Astrocyte of the cerebellum (primary cell): ENCODE data around the gene SYT8.

Experiments used
- DNase-seq: peaks from one replicate; pipeline ENCODE4 v3.0.0-alpha.2; 2011; ENCODE audit warnings: low read depth
- H3K4me3 ChIP-seq: 2 replicates; pipeline ENCODE4 v1.5.1; 2011; ENCODE audit warnings: mild to moderate bottlenecking, low read depth, low read length, moderate library complexity
- in situ Hi-C: cut with HindIII; loops from 2 replicates; pipeline ENCODE4 v1.10.0; 2017; ENCODE audit warnings: low sequenced_read_pairs
- TF ChIP-seq, protein P1 (sequence below): IDR thresholded peaks from 2 replicates; pipeline ENCODE4 v1.5.1; 2012; ENCODE audit warnings: low read length, low read depth, moderate library complexity, mild to moderate bottlenecking; ENCODE audit errors: missing control alignments

SYT8 gene

GRCh38 chr11:1845561-1846452 is 11.0 kb downstream of the SYT8 start:
- no peak overlapping the region for H3K4me3 ChIP-seq
- TF ChIP-seq, protein P1, sequence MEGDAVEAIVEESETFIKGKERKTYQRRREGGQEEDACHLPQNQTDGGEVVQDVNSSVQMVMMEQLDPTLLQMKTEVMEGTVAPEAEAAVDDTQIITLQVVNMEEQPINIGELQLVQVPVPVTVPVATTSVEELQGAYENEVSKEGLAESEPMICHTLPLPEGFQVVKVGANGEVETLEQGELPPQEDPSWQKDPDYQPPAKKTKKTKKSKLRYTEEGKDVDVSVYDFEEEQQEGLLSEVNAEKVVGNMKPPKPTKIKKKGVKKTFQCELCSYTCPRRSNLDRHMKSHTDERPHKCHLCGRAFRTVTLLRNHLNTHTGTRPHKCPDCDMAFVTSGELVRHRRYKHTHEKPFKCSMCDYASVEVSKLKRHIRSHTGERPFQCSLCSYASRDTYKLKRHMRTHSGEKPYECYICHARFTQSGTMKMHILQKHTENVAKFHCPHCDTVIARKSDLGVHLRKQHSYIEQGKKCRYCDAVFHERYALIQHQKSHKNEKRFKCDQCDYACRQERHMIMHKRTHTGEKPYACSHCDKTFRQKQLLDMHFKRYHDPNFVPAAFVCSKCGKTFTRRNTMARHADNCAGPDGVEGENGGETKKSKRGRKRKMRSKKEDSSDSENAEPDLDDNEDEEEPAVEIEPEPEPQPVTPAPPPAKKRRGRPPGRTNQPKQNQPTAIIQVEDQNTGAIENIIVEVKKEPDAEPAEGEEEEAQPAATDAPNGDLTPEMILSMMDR, result no peak
- DNase-seq, result no peak
- in situ Hi-C loops, result loop anchor here (5.0 to 10.0 kb wide), 2 partner anchors 56 to 211 kb away; no protein-coding TSS in a partner anchor

DNA sequence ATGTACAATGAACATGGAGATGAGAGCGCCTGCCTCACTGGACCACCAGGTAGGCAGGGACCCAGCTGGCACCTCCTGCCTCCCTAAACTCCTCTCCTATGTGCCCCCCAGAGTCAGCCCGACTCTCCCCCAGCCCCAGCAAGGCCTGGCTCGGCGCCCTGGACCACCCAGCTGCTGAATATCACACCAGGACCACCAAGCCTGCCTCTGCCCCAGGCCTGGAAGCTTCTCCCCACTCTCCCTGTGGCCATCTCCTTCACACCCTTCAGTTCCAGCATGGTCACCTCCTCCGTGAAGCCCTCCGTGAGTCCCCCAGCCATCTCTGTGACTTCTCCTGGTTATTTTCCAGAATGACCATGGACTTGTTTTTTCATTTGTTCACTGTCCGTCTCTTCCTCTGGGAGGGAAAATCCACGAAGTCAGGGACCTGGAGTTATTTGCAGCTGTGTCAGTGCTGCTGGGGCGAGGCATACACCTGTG is 11.7 kb downstream of the SYT8 start:
- in situ Hi-C loops, result loop anchor here (5.0 to 10.0 kb wide), 2 partner anchors 56 to 212 kb away; no protein-coding TSS in a partner anchor
- TF ChIP-seq, protein P1, result no peak
- no peak for DNase-seq
- no peak overlapping the region for H3K4me3 ChIP-seq

DNA sequence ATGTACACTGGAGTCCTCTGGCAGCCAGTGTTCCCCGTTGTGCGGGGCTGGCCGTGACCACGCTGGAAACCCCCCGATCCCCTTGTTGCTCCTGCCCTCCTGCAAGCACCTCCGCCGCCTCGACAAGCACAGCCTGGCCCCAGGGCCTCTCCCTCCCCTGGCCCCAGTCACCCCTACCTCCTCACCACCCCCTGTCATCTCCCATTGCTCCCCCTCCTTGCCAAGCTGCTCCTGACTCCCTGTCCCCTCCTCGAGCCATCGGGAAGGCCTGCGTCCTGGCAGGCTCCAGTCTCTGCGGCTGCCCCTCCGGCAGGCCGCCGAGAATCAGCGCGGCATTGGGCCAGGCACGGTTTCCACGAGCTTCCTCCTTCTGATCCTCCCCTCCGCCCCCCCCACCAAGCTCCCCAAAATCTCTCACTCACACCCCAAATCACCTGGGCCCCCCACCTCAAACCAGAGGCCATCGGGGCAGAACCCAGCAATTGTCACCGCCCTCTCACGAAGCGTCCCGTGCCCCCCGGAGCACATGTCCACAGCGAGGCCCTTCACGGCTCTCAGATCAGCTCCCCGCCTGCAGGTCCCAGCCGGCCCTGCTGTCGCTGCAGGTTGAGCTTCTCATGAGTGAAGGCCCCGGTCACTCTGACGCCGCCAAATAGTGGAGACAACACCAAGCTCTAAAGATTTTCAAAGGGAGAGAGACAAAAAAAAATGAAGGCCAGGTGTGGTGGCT is 12.4 kb downstream of the SYT8 start:
- TF ChIP-seq, protein P1, result no peak
- no peak overlapping the region for H3K4me3 ChIP-seq
- DNase-seq, result no peak
- in situ Hi-C loops, result loop anchor here (5.0 to 10.0 kb wide), 2 partner anchors 55 to 212 kb away; no protein-coding TSS in a partner anchor

DNA sequence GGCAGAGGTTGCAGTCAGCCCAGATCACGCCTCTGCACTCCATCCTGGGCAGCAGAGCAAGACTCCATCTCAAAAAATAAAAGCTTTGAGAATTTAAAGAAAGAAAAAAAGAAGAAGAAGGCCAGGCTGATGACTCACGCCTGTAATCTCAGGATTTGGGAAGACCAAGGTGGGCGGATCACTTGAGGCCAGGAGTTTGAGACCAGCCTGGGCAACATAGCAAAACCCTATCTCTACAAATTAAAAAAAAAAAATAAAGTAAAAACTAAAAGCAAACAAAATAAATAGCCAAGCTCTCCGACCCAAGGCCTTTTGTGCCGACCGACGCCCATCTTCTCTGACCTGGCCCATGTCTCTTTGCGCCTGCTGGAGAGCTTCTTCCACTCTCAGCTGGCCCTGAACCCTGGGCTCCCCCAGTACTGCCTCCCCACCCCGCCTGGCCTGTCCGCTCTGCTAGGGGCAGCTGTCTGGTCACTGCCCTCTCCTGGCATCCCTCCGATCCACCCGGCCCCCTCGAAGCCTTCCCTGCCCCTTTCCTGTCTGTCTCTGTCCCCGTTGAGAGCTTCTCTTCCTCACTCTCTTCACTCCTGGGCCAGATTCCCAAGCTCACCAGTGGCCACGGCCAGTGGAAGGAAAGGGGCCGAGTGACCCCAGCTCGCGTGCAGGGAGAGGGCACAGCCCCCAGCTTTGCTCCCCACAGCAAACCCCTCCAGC is 13.3 kb downstream of the SYT8 start:
- H3K4me3 ChIP-seq, result no peak overlapping the region
- TF ChIP-seq, protein P1, result no peak
- DNase-seq, result no peak
- in situ Hi-C loops, result loop anchor here (5.0 to 10.0 kb wide), 2 partner anchors 54 to 213 kb away; no protein-coding TSS in a partner anchor

DNA sequence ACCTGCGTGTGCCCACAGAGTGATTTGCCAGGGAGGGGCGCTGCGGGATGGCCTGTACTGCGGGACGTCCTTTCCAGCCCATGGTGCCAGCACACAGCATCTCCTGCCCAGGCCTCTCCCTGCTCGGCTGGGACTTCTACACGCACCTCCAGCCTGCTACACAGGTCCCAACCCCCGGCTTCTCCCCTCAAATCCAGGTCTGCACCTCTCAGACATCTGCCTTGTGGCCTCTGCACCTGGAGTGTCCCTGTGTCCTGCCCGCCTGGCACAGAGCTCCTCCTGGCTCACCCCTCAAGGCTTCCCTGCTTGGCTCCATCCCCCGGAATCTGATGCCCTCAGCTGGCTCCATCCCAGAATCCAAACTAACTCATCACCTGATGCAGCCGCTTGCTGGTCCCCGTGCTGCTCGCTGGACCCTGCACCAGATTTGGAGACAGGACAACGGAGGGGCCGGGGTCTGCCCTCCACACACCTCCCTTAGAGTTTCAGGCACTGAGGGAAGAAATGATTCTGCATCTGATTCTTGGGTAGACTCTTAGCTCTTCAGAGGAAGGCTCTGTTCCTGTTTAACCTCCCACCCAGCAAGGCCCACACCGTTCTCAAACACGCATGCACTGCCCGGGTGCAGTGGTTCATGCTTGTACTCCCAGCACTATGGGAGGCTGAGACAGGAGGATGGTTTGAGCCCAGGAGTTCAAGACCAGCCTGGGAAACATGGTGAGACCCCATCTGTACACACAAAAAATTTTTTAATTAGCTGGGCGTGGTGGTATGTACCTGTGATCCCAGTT is 14.0 kb downstream of the SYT8 start:
- in situ Hi-C loops, result loop anchor here (5.0 to 10.0 kb wide), 2 partner anchors 53 to 214 kb away; no protein-coding TSS in a partner anchor
- TF ChIP-seq, protein P1, result no peak
- DNase-seq, result no peak
- no peak overlapping the region for H3K4me3 ChIP-seq
